Gastrocnemius medialis (tissue), 4 donors: ENCODE results near the gene PLBD1. TPM values are rescaled to one million over a fixed set of nuclear protein-coding genes. Genes with fewer than 3 reads are reported as not detected.

Source experiments
- ATAC-seq, 2 donors: fragments of 150-250 bp; one replicate each; pipeline ENCODE4 v1.9.1; 2016
- DNase-seq, 2 donors: peaks; one replicate each; pipeline ENCODE4 v3.0.0-alpha.2; 2019
- H3K27ac ChIP-seq, 4 donors: fragments of 200-600 bp; sonication (generic); 1 replicate in 1 of 4; 2 replicates in 3 of 4; pipeline ENCODE4 v1.5.1; 2016 to 2018; ENCODE audit warnings: mild to moderate bottlenecking in 2 of 4, moderate library complexity in 1 of 4
- H3K27me3 ChIP-seq, 3 donors: fragments of 200-600 bp; sonication (generic) in 2 of 3; 1 replicate in 1 of 3; 2 replicates in 2 of 3; pipeline versions ENCODE4 v1.5.1 to v1.6.0; 2016 to 2019; ENCODE audit warnings: mild to moderate bottlenecking in 1 of 3, moderate library complexity in 1 of 3
- H3K36me3 ChIP-seq, 2 donors: fragments of 200-600 bp; sonication (generic) in 1 of 2; one replicate each; pipeline ENCODE4 v1.5.1; 2017 to 2018
- H3K4me1 ChIP-seq, 2 donors: fragments of 200-600 bp; sonication (generic) in 1 of 2; one replicate each; pipeline ENCODE4 v1.5.1; 2016 to 2017; ENCODE audit warnings: mild to moderate bottlenecking in 2 of 2
- H3K4me3 ChIP-seq, 4 donors: fragments of 200-600 bp; sonication (generic) in 3 of 4; 1 replicate in 1 of 4; 2 replicates in 3 of 4; pipeline ENCODE4 v1.5.1; 2016 to 2019; ENCODE audit warnings: mild to moderate bottlenecking in 2 of 4
- H3K9me3 ChIP-seq, 3 donors: fragments of 200-600 bp; sonication (generic) in 2 of 3; 1 replicate in 1 of 3; 2 replicates in 2 of 3; pipeline ENCODE4 v1.5.1; 2016 to 2019
- CTCF ChIP-seq, 5 experiments: fragments of 450-650 bp in 3 of 5; fragments of 200-600 bp in 2 of 5; sonication (generic) in 2 of 5; IDR thresholded peaks in 4 of 5; conservative IDR thresholded peaks in 1 of 5; 1 replicate in 4 of 5; 2 replicates in 1 of 5; pipeline ENCODE4 v1.5.1; 2016 to 2019; ENCODE audit warnings: antibody characterized with exemption in 5 of 5, mild to moderate bottlenecking in 3 of 5, moderate library complexity in 3 of 5
- POLR2A ChIP-seq, 2 donors: fragments of 450-650 bp; IDR thresholded peaks; one replicate each; pipeline ENCODE4 v1.6.1; 2017; ENCODE audit warnings: antibody characterized with exemption in 2 of 2, mild to moderate bottlenecking in 2 of 2, moderate library complexity in 2 of 2
- in situ Hi-C, 4 donors: fragments of 200-750 bp; cut with MboI; loops; one replicate each; pipeline versions ENCODE4 v1.15.0 to v1.8.0; 2017; ENCODE audit warnings: low sequenced_read_pairs in 4 of 4
- intact Hi-C: fragments of 100-400 bp; cut with DNase I; formaldehyde crosslinking; loops from one replicate; pipeline ENCODE4 v1.15.1; 2023; ENCODE audit warnings: low total_unique reads
- total RNA-seq, 4 donors: library from RNA; depleted of rRNA; stranded (reverse); fragments of >200 nt; gene quantifications; one replicate each; pipeline versions ENCODE4 v1.1.0 to v1.2.3, GENCODE V29; 2016

Gene PLBD1
- total RNA-seq, 4 donors from 2014 or later = 3.0 to 7.1 (median 5.8) TPM

- intact Hi-C loops = no loop called here
- DNase-seq = no peak
- no peak for ATAC-seq
- no peaks in the 10 kb centered on the region for H3K36me3 ChIP-seq
- no peaks in the 10 kb centered on the region for H3K4me1 ChIP-seq
- in situ Hi-C loops = no loop called here
- no peaks in the 10 kb centered on the region for H3K27me3 ChIP-seq
- H3K27ac ChIP-seq = no peak overlapping the region
- H3K4me3 ChIP-seq = no peak overlapping the region
- TF ChIP-seq POLR2A (IDR thresholded peaks at IDR 0.05) = no peak
- TF ChIP-seq CTCF (IDR thresholded peaks at IDR 0.05 in 4 of 5, conservative IDR thresholded peaks at IDR 0.05 in 1 of 5) = no peak
- no peaks in the 10 kb centered on the region for H3K9me3 ChIP-seq
These were observed 5.4 kb downstream of the PLBD1 start for GRCh38 chr12:14562279-14562678.

- intact Hi-C loops (no loop called here), in situ Hi-C loops (no loop called here)
- no peak overlapping the region for H3K4me3 ChIP-seq
- TF ChIP-seq POLR2A (IDR thresholded peaks at IDR 0.05) = no peak
- TF ChIP-seq CTCF (IDR thresholded peaks at IDR 0.05 in 4 of 5, conservative IDR thresholded peaks at IDR 0.05 in 1 of 5) = no peak
- H3K27ac ChIP-seq = no peak overlapping the region
- H3K9me3 ChIP-seq = no peaks in the 10 kb centered on the region
- DNase-seq = no peak
- H3K27me3 ChIP-seq = no peaks in the 10 kb centered on the region
- no peaks in the 10 kb centered on the region for H3K36me3 ChIP-seq
- no peaks in the 10 kb centered on the region for H3K4me1 ChIP-seq
- ATAC-seq = no peak
These were observed 5.9 kb downstream of the PLBD1 start for GRCh38 chr12:14561677-14562238.

GRCh38 chr12:14560904-14561574, 6.6 kb downstream of the PLBD1 start:
- ATAC-seq = no peak
- intact Hi-C loops = no loop called here

GRCh38 chr12:14558473-14558959, 9.2 kb downstream of the PLBD1 start:
- H3K4me1 ChIP-seq = peaks cover 10 to 15% of the 10 kb centered on the region in 2 donors
- no peak overlapping the region for H3K27ac ChIP-seq
- H3K27me3 ChIP-seq = no peaks in the 10 kb centered on the region
- TF ChIP-seq CTCF (IDR thresholded peaks at IDR 0.05 in 4 of 5, conservative IDR thresholded peaks at IDR 0.05 in 1 of 5) (no peak), POLR2A (IDR thresholded peaks at IDR 0.05) (no peak)
- intact Hi-C loops = loop anchor here (5.0 kb wide), 1 partner anchor 1354 kb away; the partner anchor contains the start of gene DERA
- H3K4me3 ChIP-seq = no peak overlapping the region
- DNase-seq (no peak), ATAC-seq (no peak)
- no peaks in the 10 kb centered on the region for H3K9me3 ChIP-seq
- no peaks in the 10 kb centered on the region for H3K36me3 ChIP-seq
- in situ Hi-C loops = no loop called here

More at GRCh38 chr12:14560904-14561574, 6.6 kb downstream of the PLBD1 start:
- H3K9me3 ChIP-seq = no peaks in the 10 kb centered on the region
- no peaks in the 10 kb centered on the region for H3K4me1 ChIP-seq
- no peaks in the 10 kb centered on the region for H3K36me3 ChIP-seq
- no peak for TF ChIP-seq POLR2A (IDR thresholded peaks at IDR 0.05)
- TF ChIP-seq CTCF (IDR thresholded peaks at IDR 0.05 in 4 of 5, conservative IDR thresholded peaks at IDR 0.05 in 1 of 5) = no peak
- no peak for DNase-seq
- H3K4me3 ChIP-seq = no peak overlapping the region
- no peak overlapping the region for H3K27ac ChIP-seq
- in situ Hi-C loops = no loop called here
- H3K27me3 ChIP-seq = no peaks in the 10 kb centered on the region
